ENCODE results near the gene MYBPC2.

The MYBPC2 gene

GRCh38 chr19:50510121-50510670, 77.5 kb downstream of the MYBPC2 start:
- POLR2A ChIA-PET: interaction anchor here (1.1 to 1.7 kb wide), 3 partner anchors 13 to 295 kb away, joined by 3 to 8 read pairs (median 4); partner anchors contain the start of gene POLD1
- no peaks in the 10 kb centered on the region; a peak in 1 of 3 replicates for H3K36me3 ChIP-seq (ENCODE audit: control insufficient read depth in 2 of 2, insufficient read depth in 1 of 2, low read length in 2 of 2)
- TF ChIP-seq ZNF658 (tag by site-specific recombination; IDR thresholded peaks at IDR 0.05): no peak
- no peak for TF ChIP-seq GLIS2 (tag by site-specific recombination; IDR thresholded peaks at IDR 0.05)
- no peak for TF ChIP-seq GLI4 (tag by site-specific recombination; IDR thresholded peaks at IDR 0.05)
- TF ChIP-seq ZNF366 (tag by site-specific recombination; conservative IDR thresholded peaks at IDR 0.05): 0 out of 2 replicates have a peak, but pooled peaks have one; percentile 41
- TF ChIP-seq ZNF664 (tag by site-specific recombination; IDR thresholded peaks at IDR 0.05): no peak
- H3K4me1 ChIP-seq (ENCODE audit: control insufficient read depth, insufficient read depth, low read length): peaks cover 5% of the 10 kb centered on the region
- H3K27ac ChIP-seq (ENCODE audit: extremely low read depth, low read depth, low read length): peak overlapping the region; percentile 18; the same call in 1 of the 2 replicates
- CTCF ChIA-PET: interaction anchor here (0.9 to 1.7 kb wide), 4 partner anchors 27 to 50 kb away, joined by 3 to 5 read pairs (median 3); no protein-coding TSS in a partner anchor
- H3K4me3 ChIP-seq (ENCODE audit: low read depth, low read length): peak overlapping the region; percentile 64
- H3K9me3 ChIP-seq (ENCODE audit: control insufficient read depth, insufficient read depth, low read depth, low read length): no peaks in the 10 kb centered on the region

GRCh38 chr19:50510700-50511068, 78.0 kb downstream of the MYBPC2 start:
- ChIA-PET CTCF (interaction anchor here (0.8 to 2.7 kb wide), 6 partner anchors 24 to 142 kb away, joined by 3 to 6 read pairs (median 4); no protein-coding TSS in a partner anchor), POLR2A (interaction anchor here (0.5 to 1.7 kb wide), 18 partner anchors 9 to 1268 kb away, joined by 3 to 8 read pairs (median 4); partner anchors contain the start of gene KCNC3)
- peaks cover 5% of the 10 kb centered on the region for H3K4me1 ChIP-seq (ENCODE audit: control insufficient read depth, insufficient read depth, low read length)
- H3K27ac ChIP-seq (ENCODE audit: extremely low read depth, low read depth, low read length): peak overlapping the region; percentile 18; the same call in 1 of the 2 replicates
- TF ChIP-seq PATZ1 (tag by site-specific recombination; IDR thresholded peaks at IDR 0.05) (peak; percentile 12), ZNF398 (tag by site-specific recombination; IDR thresholded peaks at IDR 0.05) (no peak), PRDM10 (tag by site-specific recombination; IDR thresholded peaks at IDR 0.05) (no peak), SCRT1 (tag by site-specific recombination; IDR thresholded peaks at IDR 0.05; ENCODE audit: borderline replicate concordance) (peak; percentile 73), SCRT2 (tag by site-specific recombination; IDR thresholded peaks at IDR 0.05) (peak; percentile 95), MYNN (tag by site-specific recombination; IDR thresholded peaks at IDR 0.05; ENCODE audit: borderline replicate concordance) (peak; percentile 98), REST (tag by site-specific recombination; IDR thresholded peaks at IDR 0.05) (no peak)
- H3K4me3 ChIP-seq (ENCODE audit: low read depth, low read length): peak overlapping the region; percentile 64
- no peaks in the 10 kb centered on the region; a peak in 1 of 3 replicates for H3K36me3 ChIP-seq (ENCODE audit: control insufficient read depth in 2 of 2, insufficient read depth in 1 of 2, low read length in 2 of 2)
- no peaks in the 10 kb centered on the region for H3K9me3 ChIP-seq (ENCODE audit: control insufficient read depth, insufficient read depth, low read depth, low read length)
